Stimulated activated CD8-positive, alpha-beta memory T cell treated with anti-CD3 and anti-CD28 coated beads, Interleukin-12 subunit alpha, Interleukin-12 subunit beta, amount 100 ng/mL, for 1 hour (primary cell): Measurements from ENCODE around the gene CDR2L.
"Not testable (repeated sequence)": the region's sequence is repeated elsewhere in the genome, so short reads cannot be mapped to it uniquely, and the experiment has no call there.

Source experiments
- DNase-seq: peaks from one replicate; pipeline ENCODE4 v3.0.0-alpha.2; 2020; ENCODE audit warnings: low read depth

The CDR2L gene

DNA sequence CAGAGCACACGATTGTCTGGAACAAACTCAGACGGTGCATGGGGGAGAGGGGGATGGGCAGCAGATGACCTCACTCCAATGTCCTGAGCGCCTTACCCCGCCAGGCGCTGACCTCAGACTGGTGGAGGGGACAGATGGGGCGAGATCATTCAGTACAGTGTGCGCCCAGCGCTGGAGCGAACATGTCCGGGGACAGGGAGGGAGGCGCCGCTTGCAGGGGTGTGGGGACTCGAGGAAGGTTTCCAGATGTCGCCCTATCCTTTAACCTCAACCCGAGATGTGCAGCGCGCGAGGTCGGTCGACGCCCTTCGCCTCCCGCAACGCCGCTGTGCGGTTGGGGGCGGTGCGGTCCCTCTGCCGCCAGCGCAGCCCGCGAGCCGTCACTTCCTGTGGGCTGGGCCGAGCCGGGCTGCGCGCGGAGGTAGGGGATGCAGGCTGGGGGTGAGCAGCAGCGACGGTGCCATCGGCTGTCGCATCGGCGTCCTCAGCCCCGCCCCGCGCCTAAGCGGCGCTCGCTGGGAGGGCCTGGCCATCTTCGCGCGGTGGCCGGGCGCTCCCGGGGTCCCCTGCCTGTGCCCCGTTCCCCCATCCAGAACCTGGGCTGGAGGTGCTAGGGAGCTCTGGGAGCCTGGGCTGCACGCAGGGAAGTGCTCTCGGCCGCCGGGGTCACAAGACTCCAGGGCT lies 5.3 kb upstream of the CDR2L start:
- peak; percentile 57 for DNase-seq

GRCh38 chr17:74982663-74983313 lies 4.6 kb upstream of the CDR2L start:
- DNase-seq = not testable (repeated sequence)

DNA sequence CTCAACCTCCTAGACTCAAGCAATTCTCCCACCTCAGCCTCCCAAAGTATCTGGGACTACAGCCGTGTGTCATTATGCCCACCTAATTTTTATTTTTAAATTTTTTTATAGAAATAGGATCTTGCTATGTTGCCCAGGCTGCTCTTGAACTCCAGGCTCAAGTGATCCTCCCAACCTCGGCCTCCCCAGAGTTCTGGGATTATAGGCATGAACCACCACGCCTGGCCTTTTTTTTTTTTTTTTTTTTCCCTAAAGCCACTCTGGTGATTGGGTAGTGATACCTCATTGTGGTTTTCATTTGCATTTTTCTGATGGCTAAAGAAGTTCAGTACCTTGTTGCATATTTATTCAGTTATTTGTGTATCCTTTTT lies 1.2 kb upstream of the CDR2L start:
- no peak for DNase-seq

GRCh38 chr17:74987909-74988711 lies 678 bp downstream of the CDR2L start:
- no peak for DNase-seq

GRCh38 chr17:74990581-74991105 lies 3.2 kb downstream of the CDR2L start:
- DNase-seq = no peak

DNA sequence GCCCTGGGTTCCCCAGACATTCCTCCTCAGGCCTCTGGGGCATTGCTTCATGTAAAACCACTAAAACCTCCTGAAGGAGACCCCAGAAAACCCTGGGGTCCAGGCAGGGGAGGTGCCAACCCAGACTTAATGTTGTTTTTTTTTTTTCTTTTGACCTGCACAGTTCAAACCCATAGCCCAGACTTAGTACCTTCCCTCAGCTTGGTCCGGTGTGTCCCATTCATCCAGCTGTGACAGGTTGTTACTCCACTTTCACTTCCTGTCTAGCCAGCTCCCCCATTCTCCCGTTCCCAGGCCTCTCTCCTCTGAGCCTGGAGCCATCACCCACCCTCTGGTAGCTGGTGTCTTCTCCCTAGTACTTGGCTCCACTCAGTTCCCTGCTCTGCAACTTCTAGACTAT lies 4.8 kb downstream of the CDR2L start:
- no peak for DNase-seq

DNA sequence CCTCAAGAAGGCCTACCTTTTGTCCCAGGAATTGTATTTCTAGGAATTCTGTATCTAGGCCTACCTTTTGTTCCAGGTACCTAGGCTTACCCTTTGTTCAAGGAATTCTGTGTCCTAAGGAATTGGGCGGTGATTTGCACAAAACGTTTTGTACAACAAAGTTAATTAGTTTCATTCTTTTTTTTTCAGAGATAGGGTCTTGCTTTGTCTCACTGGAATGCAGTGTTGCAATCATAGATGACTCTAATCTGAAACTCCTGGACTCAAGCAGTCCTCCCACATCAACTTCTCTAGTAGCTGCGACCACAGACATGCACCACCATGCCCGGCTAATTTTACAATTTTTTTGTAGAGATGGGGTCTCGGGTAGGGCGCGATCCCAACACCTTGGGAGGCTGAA lies 7.0 kb downstream of the CDR2L start:
- DNase-seq = no peak

DNA sequence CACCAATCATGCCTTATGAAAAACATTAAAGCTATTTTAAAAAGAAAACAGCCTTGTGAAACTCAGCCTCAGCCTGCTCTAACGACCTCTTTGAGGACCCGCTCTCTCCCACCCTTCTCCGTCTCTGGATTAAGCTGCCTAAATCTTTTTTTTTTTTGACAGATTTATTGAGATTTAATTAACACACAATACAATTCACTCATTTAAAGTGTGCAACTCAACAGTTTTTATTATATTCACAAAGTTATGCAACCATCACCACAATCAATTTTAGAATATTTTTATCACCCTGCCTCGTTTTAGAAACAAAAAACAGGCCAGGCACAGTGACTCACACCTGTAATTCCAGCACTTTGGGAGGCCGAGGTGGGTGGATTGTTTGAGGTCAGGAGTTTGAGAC lies 8.4 kb downstream of the CDR2L start:
- DNase-seq = no peak

DNA sequence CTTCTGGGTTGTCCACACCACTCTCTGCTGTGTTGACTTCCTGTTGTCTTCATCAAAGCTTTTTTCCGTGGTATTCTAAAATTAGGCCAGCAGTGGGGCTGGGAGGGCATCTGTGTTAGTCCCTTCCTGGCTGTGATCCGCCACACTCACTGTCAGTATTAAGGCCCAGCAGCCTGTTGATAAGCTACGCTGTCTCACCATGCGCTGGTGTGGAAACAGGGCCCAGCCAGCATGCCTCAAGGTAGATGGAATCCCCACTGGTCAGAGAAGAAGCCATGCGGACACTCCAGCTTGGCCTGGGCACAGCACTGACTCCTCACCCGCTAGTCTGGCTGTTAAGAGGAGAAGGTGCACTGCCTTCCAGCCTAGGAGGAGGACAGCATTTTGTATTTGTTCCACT lies 11.4 kb downstream of the CDR2L start:
- DNase-seq = no peak

GRCh38 chr17:74999523-74999922 lies 12.1 kb downstream of the CDR2L start:
- DNase-seq = no peak

DNA sequence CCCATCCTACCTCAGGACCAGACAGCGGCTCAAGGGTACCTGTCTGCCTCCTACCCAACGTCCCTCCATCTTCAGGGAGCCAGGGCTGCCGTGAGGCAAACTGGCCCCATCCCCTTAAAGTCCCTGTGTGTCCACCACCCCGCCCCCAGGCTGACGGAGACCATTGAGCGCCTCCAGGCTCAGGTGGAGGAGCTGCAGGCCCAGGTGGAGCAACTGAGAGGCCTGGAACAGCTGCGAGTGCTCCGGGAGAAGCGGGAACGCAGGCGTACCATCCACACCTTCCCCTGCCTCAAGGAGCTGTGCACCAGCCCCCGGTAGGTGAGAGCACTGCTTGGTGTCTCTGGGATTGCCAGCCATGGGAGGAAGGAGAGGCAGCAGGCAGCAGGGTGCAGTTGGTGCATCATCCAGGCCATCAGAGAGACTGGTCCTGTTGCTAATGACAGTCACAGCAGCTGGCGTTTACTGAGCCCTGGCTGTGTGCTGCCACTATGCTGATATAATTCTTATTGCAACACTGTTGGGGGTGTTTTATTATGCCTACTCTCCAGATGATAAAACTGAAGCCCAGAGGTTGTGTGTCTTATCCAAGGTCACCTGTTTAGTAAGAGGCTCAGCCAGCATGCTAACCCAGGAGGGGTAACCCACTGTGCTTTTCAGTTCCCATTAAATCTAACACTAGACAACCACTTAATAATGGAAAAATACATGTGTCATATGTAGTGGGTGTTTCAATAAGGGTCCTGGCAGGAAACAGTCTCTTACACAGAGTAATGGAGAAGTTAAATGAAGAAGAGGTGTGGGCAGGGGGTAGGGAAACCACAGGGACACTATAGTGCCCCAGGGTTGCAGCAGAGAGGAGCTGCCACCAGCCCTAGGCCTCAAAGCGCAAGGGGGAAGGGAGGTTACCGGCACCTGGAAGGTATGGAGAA lies 14.7 kb downstream of the CDR2L start:
- no peak for DNase-seq

- DNase-seq = no peak
These were observed 15.9 kb downstream of the CDR2L start for GRCh38 chr17:75003070-75003956.

DNA sequence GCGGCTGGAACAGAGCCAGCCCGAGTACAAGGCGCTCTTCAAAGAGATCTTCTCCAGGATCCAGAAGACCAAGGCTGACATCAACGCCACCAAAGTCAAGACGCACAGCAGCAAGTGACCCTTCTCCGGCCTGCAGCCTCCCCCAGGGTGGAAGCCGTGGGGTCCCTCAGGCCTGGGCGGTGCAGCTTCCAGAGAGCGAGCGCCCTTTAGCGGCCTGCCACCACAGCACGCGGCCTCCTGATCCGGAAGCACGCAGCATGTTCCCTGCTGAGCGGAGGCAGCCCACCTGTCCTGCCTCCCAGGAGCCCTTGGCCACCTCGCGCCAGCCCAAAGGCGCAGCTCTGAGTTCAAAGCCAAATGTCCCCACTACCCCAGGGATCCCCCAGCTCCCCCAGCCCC lies 16.5 kb downstream of the CDR2L start:
- no peak for DNase-seq

DNA sequence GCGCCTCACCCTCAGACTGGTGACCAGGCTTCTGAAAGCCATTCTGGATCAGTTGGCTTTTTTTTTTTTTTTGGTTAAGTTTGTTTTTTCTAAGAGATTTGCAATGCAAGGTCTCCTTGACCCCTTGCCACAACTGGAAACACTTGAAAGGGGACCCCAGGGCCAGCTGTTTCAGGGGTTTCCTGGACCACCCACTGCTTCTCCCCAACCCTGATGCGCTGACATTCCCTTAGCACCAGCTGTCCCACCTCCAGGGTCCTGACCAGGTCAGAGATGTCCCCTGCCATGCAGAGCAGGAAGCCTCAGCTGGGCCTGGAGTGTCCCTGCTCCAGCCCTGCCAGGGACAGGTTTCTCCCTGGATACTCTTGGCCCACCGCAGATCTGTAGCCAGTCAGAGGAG lies 16.9 kb downstream of the CDR2L start:
- no peak for DNase-seq

GRCh38 chr17:75005291-75005690 lies 17.9 kb downstream of the CDR2L start:
- no peak for DNase-seq

- not testable (repeated sequence) for DNase-seq
These were observed 18.7 kb downstream of the CDR2L start for GRCh38 chr17:75006084-75006483.

GRCh38 chr17:75006653-75007052 lies 19.2 kb downstream of the CDR2L start:
- no peak for DNase-seq

DNA sequence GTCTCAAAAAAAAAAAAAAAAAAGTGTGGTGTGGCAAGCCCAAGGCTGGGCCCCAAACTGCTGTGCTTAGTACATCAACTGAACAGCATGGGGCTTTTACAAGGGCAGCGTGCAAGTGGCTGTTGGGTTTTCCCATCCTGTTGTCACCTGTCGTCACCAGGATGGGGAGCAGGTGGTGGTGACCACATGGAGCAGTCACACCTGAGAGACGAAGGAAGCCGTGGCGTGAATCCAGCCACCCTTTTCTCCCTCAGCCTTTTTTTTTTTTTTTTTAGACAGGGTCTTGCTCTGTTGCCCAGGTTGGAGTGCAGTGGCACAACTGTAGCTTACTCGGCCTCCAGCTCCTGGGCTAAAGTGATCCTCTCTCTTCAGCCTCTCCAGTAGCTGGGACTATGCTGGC lies 20.9 kb downstream of the CDR2L start:
- DNase-seq = no peak

DNA sequence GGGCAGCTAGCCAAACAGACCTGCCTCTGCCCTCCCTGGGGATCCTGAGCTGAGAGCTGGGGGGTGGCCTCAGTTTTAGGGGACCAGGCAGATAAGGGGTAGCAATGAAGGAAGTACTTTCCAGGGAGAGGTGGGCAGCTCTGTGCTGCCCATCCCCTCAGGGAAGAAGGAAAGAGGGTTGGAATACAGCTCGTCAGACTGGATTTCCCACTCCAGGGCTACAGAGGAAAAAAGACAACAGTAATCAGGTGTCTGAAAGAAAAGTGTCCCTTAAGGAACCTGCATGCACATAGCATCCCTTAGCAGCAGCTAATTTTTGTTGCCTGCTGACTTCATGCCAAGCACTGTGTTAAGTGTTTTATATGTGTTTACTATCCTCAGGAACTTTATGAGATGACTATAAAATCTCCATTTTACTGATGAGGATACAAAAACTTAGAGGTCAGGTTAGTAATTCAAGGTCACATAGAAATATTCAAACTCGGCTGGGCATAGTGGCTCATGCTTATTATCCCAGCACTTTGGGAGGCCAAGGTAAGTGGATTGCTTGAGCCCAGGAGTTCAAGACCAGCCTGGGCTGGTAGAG lies 21.8 kb downstream of the CDR2L start:
- no peak for DNase-seq

DNA sequence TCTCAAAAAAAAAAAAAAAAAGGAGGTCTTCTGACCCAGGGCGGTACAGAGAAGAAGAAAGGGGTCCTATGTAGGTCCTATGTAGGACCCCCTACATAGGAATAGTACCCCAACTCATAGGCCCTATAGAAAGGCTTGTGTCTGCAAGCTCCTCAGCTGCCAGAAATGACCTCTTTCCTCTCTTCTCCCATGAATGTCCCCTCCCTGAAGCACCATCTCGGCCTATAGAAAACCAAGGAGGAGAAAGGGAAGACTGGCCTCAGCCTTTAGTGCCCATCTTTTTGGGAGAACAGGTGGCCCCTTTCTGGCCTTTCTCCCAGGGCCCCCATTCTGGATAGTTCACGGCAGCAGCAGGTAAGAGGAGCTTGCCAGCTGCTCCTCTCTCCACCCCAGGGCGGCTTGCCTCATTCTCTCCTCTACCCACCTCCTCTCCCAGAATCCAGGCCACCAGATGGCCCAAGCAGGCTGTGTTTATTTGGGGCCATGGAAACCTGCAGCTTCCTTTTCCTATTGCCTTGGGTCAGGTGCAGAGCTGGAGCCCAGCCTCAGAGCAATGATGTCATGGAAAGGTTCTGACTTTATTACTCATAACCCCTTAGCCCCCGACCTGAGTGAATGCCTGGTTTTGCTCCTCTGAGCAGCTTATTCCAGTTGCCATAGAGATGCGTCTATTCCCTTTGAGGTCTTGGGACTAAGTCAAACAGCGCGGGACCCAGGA lies 23.4 kb downstream of the CDR2L start:
- DNase-seq = no peak
